Ovary (tissue), 3 donors: Measurements from ENCODE around the gene MYOF.

ENCODE experiments used
- EP300 ChIP-seq: sonication (generic); formaldehyde crosslinking; IDR thresholded peaks from one replicate; pipeline ENCODE4 v1.6.1; 2017; ENCODE audit warnings: antibody characterized with exemption
- POLR2A ChIP-seq: fragments of 450-650 bp; IDR thresholded peaks from one replicate; pipeline ENCODE4 v1.6.1; 2017; ENCODE audit warnings: antibody characterized with exemption, mild to moderate bottlenecking, moderate library complexity
- TF ChIP-seq, protein P1 (sequence below), 3 donors: fragments of 450-650 bp in 2 of 3; fragments of 200-600 bp in 1 of 3; IDR thresholded peaks; one replicate each; pipeline versions ENCODE4 v1.5.1 to v1.8.0; 2016 to 2022; ENCODE audit warnings: antibody characterized with exemption in 3 of 3, mild to moderate bottlenecking in 1 of 3
- donor health status: DM: no; HTN: no; CAD: no.

GRCh38 chr10:93459466-93459865, 22.7 kb downstream of the MYOF start:
- TF ChIP-seq, protein P1, sequence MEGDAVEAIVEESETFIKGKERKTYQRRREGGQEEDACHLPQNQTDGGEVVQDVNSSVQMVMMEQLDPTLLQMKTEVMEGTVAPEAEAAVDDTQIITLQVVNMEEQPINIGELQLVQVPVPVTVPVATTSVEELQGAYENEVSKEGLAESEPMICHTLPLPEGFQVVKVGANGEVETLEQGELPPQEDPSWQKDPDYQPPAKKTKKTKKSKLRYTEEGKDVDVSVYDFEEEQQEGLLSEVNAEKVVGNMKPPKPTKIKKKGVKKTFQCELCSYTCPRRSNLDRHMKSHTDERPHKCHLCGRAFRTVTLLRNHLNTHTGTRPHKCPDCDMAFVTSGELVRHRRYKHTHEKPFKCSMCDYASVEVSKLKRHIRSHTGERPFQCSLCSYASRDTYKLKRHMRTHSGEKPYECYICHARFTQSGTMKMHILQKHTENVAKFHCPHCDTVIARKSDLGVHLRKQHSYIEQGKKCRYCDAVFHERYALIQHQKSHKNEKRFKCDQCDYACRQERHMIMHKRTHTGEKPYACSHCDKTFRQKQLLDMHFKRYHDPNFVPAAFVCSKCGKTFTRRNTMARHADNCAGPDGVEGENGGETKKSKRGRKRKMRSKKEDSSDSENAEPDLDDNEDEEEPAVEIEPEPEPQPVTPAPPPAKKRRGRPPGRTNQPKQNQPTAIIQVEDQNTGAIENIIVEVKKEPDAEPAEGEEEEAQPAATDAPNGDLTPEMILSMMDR (IDR thresholded peaks at IDR 0.05) = no peak
- TF ChIP-seq POLR2A (no peak), EP300 (no peak)
